Peyer's patch (tissue), 4 donors: ENCODE data around the gene TAF1C. TPM values are rescaled to one million over a fixed set of nuclear protein-coding genes. Genes with fewer than 3 reads are reported as not detected.

Experiments used
- DNase-seq, 3 donors: peaks; one replicate each; pipeline ENCODE4 v3.0.0-alpha.2; 2017 to 2019
- H3K27ac ChIP-seq, 4 donors: fragments of 200-600 bp; sonication (generic); one replicate each; pipeline ENCODE4 v1.5.1; 2016 to 2019
- H3K27me3 ChIP-seq, 2 donors: fragments of 200-600 bp; sonication (generic); one replicate each; pipeline ENCODE4 v1.5.1; 2019
- H3K36me3 ChIP-seq, 3 donors: fragments of 200-600 bp; sonication (generic); one replicate each; pipeline ENCODE4 v1.5.1; 2016 to 2019
- H3K4me1 ChIP-seq, 4 donors: fragments of 200-600 bp; sonication (generic); one replicate each; pipeline ENCODE4 v1.5.1; 2016 to 2019
- H3K4me3 ChIP-seq, 4 donors: fragments of 200-600 bp; sonication (generic); 1 replicate in 3 of 4; 2 replicates in 1 of 4; pipeline ENCODE4 v1.5.1; 2016 to 2019; ENCODE audit warnings: mild to moderate bottlenecking in 1 of 4
- H3K9me3 ChIP-seq, 4 donors: fragments of 200-600 bp; sonication (generic); one replicate each; pipeline ENCODE4 v1.5.1; 2016 to 2019; ENCODE audit warnings: mild to moderate bottlenecking in 1 of 4
- POLR2A ChIP-seq, 2 donors: fragments of 450-650 bp; IDR thresholded peaks; one replicate each; pipeline ENCODE4 v1.5.1; 2017; ENCODE audit warnings: antibody characterized with exemption in 2 of 2, mild to moderate bottlenecking in 2 of 2, moderate library complexity in 2 of 2
- total RNA-seq, 4 donors: library from RNA; depleted of rRNA; stranded (reverse); fragments of >200 nt; gene quantifications; one replicate each; pipeline ENCODE4 v1.1.0, GENCODE V29; 2016
- TF ChIP-seq, protein P1 (sequence below), 6 experiments: fragments of 450-650 bp in 4 of 6; fragments of 200-600 bp in 2 of 6; sonication (generic) in 1 of 6; IDR thresholded peaks; one replicate each; pipeline ENCODE4 v1.5.1; 2017 to 2019; ENCODE audit warnings: antibody characterized with exemption in 6 of 6, mild to moderate bottlenecking in 3 of 6, moderate library complexity in 1 of 6

TAF1C gene
- total RNA-seq, 4 donors from 2014 or later, result 61.3 to 169 (median 97.0) TPM

DNA sequence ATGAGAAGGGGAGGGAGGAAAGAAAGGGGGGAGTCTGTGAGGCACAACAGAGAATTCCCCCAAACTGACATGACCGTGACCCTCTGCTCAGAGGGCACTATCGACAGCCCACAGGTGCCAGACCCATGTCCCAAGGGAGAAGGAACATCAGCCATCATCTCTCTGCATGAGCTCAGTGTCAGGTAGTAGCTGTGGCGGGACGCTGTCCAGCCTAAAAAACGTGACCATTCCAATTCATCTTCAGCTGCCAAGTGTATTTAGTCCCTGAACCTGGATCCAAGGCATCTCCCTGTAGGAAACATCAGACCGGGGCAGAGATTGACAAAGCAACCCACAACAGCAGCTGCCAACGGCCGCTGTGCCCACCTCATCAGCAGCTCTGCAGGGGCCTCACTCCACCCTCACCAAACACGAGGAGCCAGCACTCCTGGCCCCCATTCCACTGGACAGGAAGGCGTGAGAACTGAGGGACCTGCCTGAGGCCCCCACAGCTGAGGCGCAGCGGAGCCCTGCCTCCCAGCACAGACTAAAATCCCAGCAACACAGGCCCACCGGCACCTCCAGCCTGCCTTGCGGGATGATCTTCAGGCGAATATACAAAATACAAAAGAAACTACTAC lies 8.6 kb downstream of the TAF1C start:
- H3K27ac ChIP-seq, result peak overlapping the region in 1 of 4 donors; percentile 72
- H3K36me3 ChIP-seq, result peaks cover 0 to 50% (median 0%) of the 10 kb centered on the region in 3 donors
- DNase-seq, result no peak
- no peaks in the 10 kb centered on the region for H3K27me3 ChIP-seq
- TF ChIP-seq, protein P1, sequence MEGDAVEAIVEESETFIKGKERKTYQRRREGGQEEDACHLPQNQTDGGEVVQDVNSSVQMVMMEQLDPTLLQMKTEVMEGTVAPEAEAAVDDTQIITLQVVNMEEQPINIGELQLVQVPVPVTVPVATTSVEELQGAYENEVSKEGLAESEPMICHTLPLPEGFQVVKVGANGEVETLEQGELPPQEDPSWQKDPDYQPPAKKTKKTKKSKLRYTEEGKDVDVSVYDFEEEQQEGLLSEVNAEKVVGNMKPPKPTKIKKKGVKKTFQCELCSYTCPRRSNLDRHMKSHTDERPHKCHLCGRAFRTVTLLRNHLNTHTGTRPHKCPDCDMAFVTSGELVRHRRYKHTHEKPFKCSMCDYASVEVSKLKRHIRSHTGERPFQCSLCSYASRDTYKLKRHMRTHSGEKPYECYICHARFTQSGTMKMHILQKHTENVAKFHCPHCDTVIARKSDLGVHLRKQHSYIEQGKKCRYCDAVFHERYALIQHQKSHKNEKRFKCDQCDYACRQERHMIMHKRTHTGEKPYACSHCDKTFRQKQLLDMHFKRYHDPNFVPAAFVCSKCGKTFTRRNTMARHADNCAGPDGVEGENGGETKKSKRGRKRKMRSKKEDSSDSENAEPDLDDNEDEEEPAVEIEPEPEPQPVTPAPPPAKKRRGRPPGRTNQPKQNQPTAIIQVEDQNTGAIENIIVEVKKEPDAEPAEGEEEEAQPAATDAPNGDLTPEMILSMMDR (IDR thresholded peaks at IDR 0.05), result no peak
- no peak for TF ChIP-seq POLR2A (IDR thresholded peaks at IDR 0.05)
- H3K4me3 ChIP-seq, result no peak overlapping the region
- H3K9me3 ChIP-seq, result no peaks in the 10 kb centered on the region
- peaks cover 0 to 22% (median 4%) of the 10 kb centered on the region in 4 donors for H3K4me1 ChIP-seq

- Histone ChIP-seq H3K4me3 (no peak overlapping the region), H3K9me3 (no peaks in the 10 kb centered on the region), H3K27me3 (no peaks in the 10 kb centered on the region), H3K27ac (peak overlapping the region; percentile 42 to 72 (median 56)), H3K36me3 (peaks cover 0 to 44% (median 0%) of the 10 kb centered on the region in 3 donors), H3K4me1 (peaks cover 0 to 22% (median 4%) of the 10 kb centered on the region in 4 donors)
- no peak for TF ChIP-seq POLR2A (IDR thresholded peaks at IDR 0.05)
- TF ChIP-seq, protein P1 (IDR thresholded peaks at IDR 0.05), result no peak
- DNase-seq, result no peak
Measured at GRCh38 chr16:84177741-84178073, 9.2 kb downstream of the TAF1C start.

GRCh38 chr16:84176192-84177053 lies 10.4 kb downstream of the TAF1C start:
- H3K27me3 ChIP-seq, result no peaks in the 10 kb centered on the region
- TF ChIP-seq, protein P1 (IDR thresholded peaks at IDR 0.05), result no peak
- TF ChIP-seq POLR2A (IDR thresholded peaks at IDR 0.05), result no peak
- peak overlapping the region; percentile 5 to 72 (median 50) for H3K27ac ChIP-seq
- H3K9me3 ChIP-seq, result no peaks in the 10 kb centered on the region
- peaks cover 0 to 22% (median 4%) of the 10 kb centered on the region in 4 donors for H3K4me1 ChIP-seq
- H3K4me3 ChIP-seq, result no peak overlapping the region
- H3K36me3 ChIP-seq, result peaks cover 0 to 32% (median 0%) of the 10 kb centered on the region in 3 donors
- DNase-seq, result no peak

GRCh38 chr16:84175350-84176081 lies 11.3 kb downstream of the TAF1C start:
- peaks cover 0 to 23% (median 0%) of the 10 kb centered on the region in 3 donors for H3K36me3 ChIP-seq
- TF ChIP-seq, protein P1 (IDR thresholded peaks at IDR 0.05), result peak; percentile 60 to 82 (median 67)
- no peak for TF ChIP-seq POLR2A (IDR thresholded peaks at IDR 0.05)
- H3K4me3 ChIP-seq, result no peak overlapping the region
- DNase-seq, result peak; percentile 41 to 73 (median 73)
- peaks cover 0 to 22% (median 4%) of the 10 kb centered on the region in 4 donors for H3K4me1 ChIP-seq
- no peaks in the 10 kb centered on the region for H3K27me3 ChIP-seq
- peak overlapping the region in 2 of 4 donors; percentile 38 to 72 for H3K27ac ChIP-seq
- no peaks in the 10 kb centered on the region for H3K9me3 ChIP-seq

GRCh38 chr16:84174396-84174795 lies 12.5 kb downstream of the TAF1C start:
- no peak for DNase-seq
- TF ChIP-seq POLR2A (IDR thresholded peaks at IDR 0.05), result no peak
- TF ChIP-seq, protein P1 (IDR thresholded peaks at IDR 0.05), result no peak
- H3K27ac ChIP-seq, result no peak overlapping the region
- no peaks in the 10 kb centered on the region for H3K9me3 ChIP-seq
- H3K4me1 ChIP-seq, result peaks cover 0 to 22% (median 4%) of the 10 kb centered on the region in 4 donors
- H3K4me3 ChIP-seq, result no peak overlapping the region
- H3K27me3 ChIP-seq, result no peaks in the 10 kb centered on the region
- H3K36me3 ChIP-seq, result peaks cover 0 to 12% (median 0%) of the 10 kb centered on the region in 3 donors
